Prostate gland (tissue), 2 donors: ENCODE measurements around the gene THSD4. TPM values are rescaled to one million over a fixed set of nuclear protein-coding genes. Genes with fewer than 3 reads are reported as not detected.

Experiments
- DNase-seq: peaks from one replicate; pipeline ENCODE4 v3.0.0-alpha.2; 2019; ENCODE audit warnings: low spot score
- H3K27ac ChIP-seq, 2 donors: fragments of 200-600 bp; sonication (generic); 2 replicates each; pipeline ENCODE4 v1.5.1; 2017 to 2019
- H3K27me3 ChIP-seq: fragments of 200-600 bp; sonication (generic); replicated peaks from 2 replicates; pipeline ENCODE4 v1.5.1; 2019; ENCODE audit not compliant: insufficient read depth
- H3K36me3 ChIP-seq, 2 donors: fragments of 200-600 bp; sonication (generic); 1 replicate in 1 of 2; 2 replicates in 1 of 2; pipeline versions ENCODE4 v1.5.1 to v1.8.1; 2017 to 2019
- H3K4me1 ChIP-seq: fragments of 200-600 bp; sonication (generic); replicated peaks from 2 replicates; pipeline ENCODE4 v1.5.1; 2019
- H3K4me3 ChIP-seq, 2 donors: fragments of 200-600 bp; sonication (generic); 2 replicates each; pipeline ENCODE4 v1.5.1; 2017 to 2019
- H3K9me3 ChIP-seq: fragments of 200-600 bp; sonication (generic); 2 replicates; pipeline ENCODE4 v1.5.1; 2017
- POLR2A ChIP-seq: fragments of 450-650 bp; IDR thresholded peaks from one replicate; pipeline ENCODE4 v1.6.1; 2016; ENCODE audit warnings: antibody characterized with exemption, mild to moderate bottlenecking
- POLR2AphosphoS5 ChIP-seq: sonication (generic); formaldehyde crosslinking; IDR thresholded peaks from one replicate; pipeline ENCODE4 v1.6.1; 2017; ENCODE audit warnings: antibody characterized with exemption
- WGBS: methylation state at CpG from one replicate; pipeline ENCODE4 v1.1.5; 2018; 5-methylcytosine and 5-hydroxymethylcytosine counted together
- intact Hi-C: fragments of 100-400 bp; cut with DNase I; formaldehyde crosslinking; loops from one replicate; pipeline ENCODE4 v1.14.2; 2022
- total RNA-seq, 2 donors: library from RNA; depleted of rRNA; stranded (reverse); fragments of >200 nt; gene quantifications; one replicate each; pipeline ENCODE4 v1.1.0, GENCODE V29; 2016
- TF ChIP-seq, protein P1 (sequence below), 4 experiments: fragments of 200-600 bp in 2 of 4; fragments of 450-650 bp in 2 of 4; sonication (generic) in 2 of 4; IDR thresholded peaks; 1 replicate in 3 of 4; 2 replicates in 1 of 4; pipeline ENCODE4 v1.5.1; 2016 to 2019; ENCODE audit warnings: antibody characterized with exemption in 4 of 4, mild to moderate bottlenecking in 2 of 4, moderate library complexity in 2 of 4

Gene THSD4
- total RNA-seq, 2 donors from 2014 or later: 84.1 to 223 TPM

DNA sequence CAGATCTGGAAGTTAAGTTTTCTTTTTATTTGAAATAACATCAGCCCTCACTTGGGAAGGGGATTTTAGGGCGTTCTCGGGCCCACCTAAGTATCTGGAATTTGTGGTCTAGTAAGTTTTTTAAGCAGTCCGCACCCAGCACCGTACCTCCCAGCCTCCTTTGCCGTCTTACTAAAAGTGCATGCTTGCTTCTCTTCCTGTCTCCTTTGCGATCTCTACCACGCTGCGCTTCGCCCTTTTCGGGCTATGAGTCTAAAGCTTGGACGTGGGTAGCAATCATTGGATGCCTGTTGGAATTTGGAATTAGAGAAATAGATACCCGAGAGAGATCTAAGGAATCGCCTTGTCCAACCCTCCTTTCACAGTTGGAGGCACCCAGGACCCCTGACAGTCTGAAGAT is 1.1 kb downstream of the THSD4 start:
- Histone ChIP-seq H3K9me3 (no peaks in the 10 kb centered on the region), H3K27me3 (no peaks in the 10 kb centered on the region), H3K36me3 (no peaks in the 10 kb centered on the region), H3K27ac (peak overlapping the region; percentile 89 to 93), H3K4me3 (peak overlapping the region; percentile 63 to 68), H3K4me1 (no peaks in the 10 kb centered on the region)
- DNase-seq: no peak
- intact Hi-C loops: loop anchor here (5.0 kb wide), 4 partner anchors 161 to 326 kb away; no protein-coding TSS in a partner anchor
- 39% methylated on average over 13 of the region's 13 CpGs for whole genome bisulfite sequencing
- TF ChIP-seq POLR2A: no peak

DNA sequence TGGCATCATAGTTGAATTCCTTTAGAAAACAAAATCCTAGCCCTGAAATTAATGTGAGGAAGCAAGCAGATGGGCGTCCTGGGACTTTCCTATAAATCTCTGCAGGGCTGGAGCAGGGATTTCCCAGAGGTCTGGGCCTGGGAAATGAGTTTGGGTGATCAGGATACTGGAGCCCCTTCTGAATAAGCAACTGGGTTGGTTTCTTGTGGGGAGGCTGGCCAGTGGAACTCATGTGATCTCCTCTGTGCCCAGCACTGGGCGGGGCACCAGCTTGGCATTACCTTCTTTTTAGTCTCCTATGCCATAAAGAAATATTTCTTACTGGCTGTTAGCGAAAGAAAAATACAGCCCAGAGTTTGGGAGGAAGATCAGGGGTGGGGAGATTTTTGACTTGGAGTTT is 1.7 kb downstream of the THSD4 start:
- Histone ChIP-seq H3K27me3 (no peaks in the 10 kb centered on the region), H3K9me3 (no peaks in the 10 kb centered on the region), H3K4me3 (peak overlapping the region in 1 of 2 donors; percentile 63), H3K27ac (peak overlapping the region; percentile 89 to 93), H3K36me3 (no peaks in the 10 kb centered on the region), H3K4me1 (no peaks in the 10 kb centered on the region)
- peak; percentile 71 for DNase-seq
- 71% methylated on average over 3 of the region's 3 CpGs for WGBS
- peak; percentile 68 for TF ChIP-seq POLR2AphosphoS5
- TF ChIP-seq, protein P1, sequence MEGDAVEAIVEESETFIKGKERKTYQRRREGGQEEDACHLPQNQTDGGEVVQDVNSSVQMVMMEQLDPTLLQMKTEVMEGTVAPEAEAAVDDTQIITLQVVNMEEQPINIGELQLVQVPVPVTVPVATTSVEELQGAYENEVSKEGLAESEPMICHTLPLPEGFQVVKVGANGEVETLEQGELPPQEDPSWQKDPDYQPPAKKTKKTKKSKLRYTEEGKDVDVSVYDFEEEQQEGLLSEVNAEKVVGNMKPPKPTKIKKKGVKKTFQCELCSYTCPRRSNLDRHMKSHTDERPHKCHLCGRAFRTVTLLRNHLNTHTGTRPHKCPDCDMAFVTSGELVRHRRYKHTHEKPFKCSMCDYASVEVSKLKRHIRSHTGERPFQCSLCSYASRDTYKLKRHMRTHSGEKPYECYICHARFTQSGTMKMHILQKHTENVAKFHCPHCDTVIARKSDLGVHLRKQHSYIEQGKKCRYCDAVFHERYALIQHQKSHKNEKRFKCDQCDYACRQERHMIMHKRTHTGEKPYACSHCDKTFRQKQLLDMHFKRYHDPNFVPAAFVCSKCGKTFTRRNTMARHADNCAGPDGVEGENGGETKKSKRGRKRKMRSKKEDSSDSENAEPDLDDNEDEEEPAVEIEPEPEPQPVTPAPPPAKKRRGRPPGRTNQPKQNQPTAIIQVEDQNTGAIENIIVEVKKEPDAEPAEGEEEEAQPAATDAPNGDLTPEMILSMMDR (IDR thresholded peaks at IDR 0.05): peak in 1 of 4 experiments; percentile 12
- no peak for TF ChIP-seq POLR2A
- intact Hi-C loops: loop anchor here (5.0 kb wide), 4 partner anchors 160 to 325 kb away; no protein-coding TSS in a partner anchor

- Histone ChIP-seq H3K4me3 (no peak overlapping the region), H3K9me3 (no peaks in the 10 kb centered on the region), H3K27me3 (no peaks in the 10 kb centered on the region), H3K27ac (peak overlapping the region in 1 of 2 donors; percentile 93), H3K4me1 (no peaks in the 10 kb centered on the region), H3K36me3 (no peaks in the 10 kb centered on the region)
- DNase-seq: no peak
- intact Hi-C loops: loop anchor here (5.0 kb wide), 4 partner anchors 159 to 324 kb away; no protein-coding TSS in a partner anchor
- WGBS: 81% methylated on average over 7 of the region's 7 CpGs
- no peak for TF ChIP-seq POLR2AphosphoS5
- TF ChIP-seq, protein P1 (IDR thresholded peaks at IDR 0.05): no peak
- no peak for TF ChIP-seq POLR2A
Observed at GRCh38 chr15:71117714-71118305, 2.5 kb downstream of the THSD4 start.

- TF ChIP-seq, protein P1 (IDR thresholded peaks at IDR 0.05): no peak
- no peak for TF ChIP-seq POLR2A
- no peak for TF ChIP-seq POLR2AphosphoS5
- Histone ChIP-seq H3K9me3 (no peaks in the 10 kb centered on the region), H3K36me3 (no peaks in the 10 kb centered on the region), H3K27ac (no peak overlapping the region), H3K4me1 (no peaks in the 10 kb centered on the region), H3K27me3 (no peaks in the 10 kb centered on the region), H3K4me3 (no peak overlapping the region)
- no peak for DNase-seq
- WGBS: 84% methylated on average over 5 of the region's 5 CpGs
- intact Hi-C loops: loop anchor here (5.0 kb wide), 4 partner anchors 159 to 324 kb away; no protein-coding TSS in a partner anchor
Observed at GRCh38 chr15:71118345-71118744, 3.1 kb downstream of the THSD4 start.

DNA sequence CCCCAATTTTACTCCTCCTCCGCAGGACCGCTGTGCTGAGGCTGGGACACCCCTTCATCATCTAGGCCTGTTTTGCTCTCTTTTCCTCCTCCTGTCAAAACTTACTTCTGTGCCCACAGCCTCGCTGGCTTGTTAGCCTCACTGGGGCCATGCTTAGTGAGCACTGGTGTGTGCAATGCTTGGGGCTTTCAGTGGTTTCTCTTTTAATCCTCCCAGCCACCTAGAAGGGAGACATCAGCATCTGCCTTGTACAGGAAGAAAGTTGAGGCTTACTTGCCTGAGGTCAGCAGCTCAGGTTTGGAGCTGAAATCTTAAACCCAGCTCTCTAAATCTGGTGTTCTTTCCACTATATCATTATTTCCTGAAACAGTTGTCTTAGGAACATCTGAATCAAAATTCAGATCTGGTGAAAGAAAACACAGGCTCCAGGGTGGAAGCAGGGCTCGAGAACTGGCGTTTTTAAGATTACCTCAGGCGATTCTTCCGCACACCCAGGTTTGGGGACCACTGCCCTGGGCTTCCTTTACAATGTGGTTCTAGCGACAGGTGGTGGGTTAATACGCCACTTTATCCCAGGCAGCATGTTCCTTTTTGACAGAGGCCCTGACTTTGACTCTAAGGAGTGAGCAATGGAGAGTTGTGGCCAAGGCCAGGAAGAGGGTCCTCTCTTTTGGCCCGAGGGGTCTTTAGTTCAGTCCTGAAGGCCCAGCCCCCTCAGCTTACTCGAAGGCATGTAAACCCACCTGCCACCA is 3.8 kb downstream of the THSD4 start:
- no peak for DNase-seq
- Histone ChIP-seq H3K9me3 (no peaks in the 10 kb centered on the region), H3K4me3 (no peak overlapping the region), H3K27me3 (no peaks in the 10 kb centered on the region), H3K4me1 (no peaks in the 10 kb centered on the region), H3K27ac (peak overlapping the region in 1 of 2 donors; percentile 20), H3K36me3 (no peaks in the 10 kb centered on the region)
- TF ChIP-seq POLR2A (no peak), POLR2AphosphoS5 (no peak)
- TF ChIP-seq, protein P1 (IDR thresholded peaks at IDR 0.05): no peak
- WGBS: 94% methylated on average over 11 of the region's 11 CpGs
- intact Hi-C loops: loop anchor here (5.0 kb wide), 4 partner anchors 158 to 323 kb away; no protein-coding TSS in a partner anchor
